Glutamatergic neuron (in vitro differentiated cells): ENCODE results near the gene C19orf73. TPM values are rescaled to one million over a fixed set of nuclear protein-coding genes. Genes with fewer than 3 reads are reported as not detected.
"Not testable (repeated sequence)": the region's sequence is repeated elsewhere in the genome, so short reads cannot be mapped to it uniquely, and the experiment has no call there.

ENCODE experiments used
- DNase-seq: peaks from one replicate; pipeline ENCODE4 v3.0.0; 2022
- H3K27ac Mint-ChIP-seq: one replicate; pipeline ENCODE4 v1.8.0; 2020; ENCODE audit warnings: mild to moderate bottlenecking, mixed read lengths, inconsistent platforms; ENCODE audit not compliant: unreplicated experiment
- H3K27me3 Mint-ChIP-seq: one replicate; pipeline ENCODE4 v1.8.0; 2020; ENCODE audit warnings: mild to moderate bottlenecking, moderate library complexity, mixed read lengths, inconsistent platforms; ENCODE audit not compliant: unreplicated experiment
- H3K36me3 Mint-ChIP-seq: one replicate; pipeline ENCODE4 v1.8.0; 2020; ENCODE audit warnings: mild to moderate bottlenecking, mixed read lengths, inconsistent platforms; ENCODE audit not compliant: unreplicated experiment
- H3K4me1 Mint-ChIP-seq: one replicate; pipeline ENCODE4 v1.8.0; 2020; ENCODE audit warnings: mild to moderate bottlenecking, low read depth, mixed read lengths, inconsistent platforms; ENCODE audit not compliant: unreplicated experiment
- H3K4me3 Mint-ChIP-seq: one replicate; pipeline ENCODE4 v1.8.0; 2020; ENCODE audit warnings: mild to moderate bottlenecking, mixed read lengths, inconsistent platforms; ENCODE audit not compliant: unreplicated experiment
- H3K9me3 Mint-ChIP-seq: one replicate; pipeline ENCODE4 v1.8.0; 2020; ENCODE audit warnings: mild to moderate bottlenecking, moderate library complexity, mixed read lengths, inconsistent platforms; ENCODE audit not compliant: unreplicated experiment
- total RNA-seq: library from RNA; stranded (reverse); fragmentation: NEBNext Ultra II Directional; extraction: Animal tissue kit (Norgen Biotek cat#: 25700); gene quantifications from one replicate; pipeline ENCODE4 v1.2.1, GENCODE V29; 2021; ENCODE audit not compliant: unreplicated experiment
- TF ChIP-seq, protein P1 (sequence below): fragments of 200-600 bp; sonication (generic); IDR thresholded peaks from one replicate; pipeline ENCODE4 v1.5.0; 2021; ENCODE audit not compliant: partially characterized antibody, unreplicated experiment

C19orf73 gene
- total RNA-seq, 1 donor from 2014 or later: 3.2 TPM

- DNase-seq: no peak
- H3K27me3 Mint-ChIP-seq: peaks cover 10% of the 10 kb centered on the region
- H3K27ac Mint-ChIP-seq: peak overlapping the region; percentile 89
- peak overlapping the region; percentile 99 for H3K4me3 Mint-ChIP-seq
- peaks cover 9% of the 10 kb centered on the region for H3K4me1 Mint-ChIP-seq
- TF ChIP-seq, protein P1, sequence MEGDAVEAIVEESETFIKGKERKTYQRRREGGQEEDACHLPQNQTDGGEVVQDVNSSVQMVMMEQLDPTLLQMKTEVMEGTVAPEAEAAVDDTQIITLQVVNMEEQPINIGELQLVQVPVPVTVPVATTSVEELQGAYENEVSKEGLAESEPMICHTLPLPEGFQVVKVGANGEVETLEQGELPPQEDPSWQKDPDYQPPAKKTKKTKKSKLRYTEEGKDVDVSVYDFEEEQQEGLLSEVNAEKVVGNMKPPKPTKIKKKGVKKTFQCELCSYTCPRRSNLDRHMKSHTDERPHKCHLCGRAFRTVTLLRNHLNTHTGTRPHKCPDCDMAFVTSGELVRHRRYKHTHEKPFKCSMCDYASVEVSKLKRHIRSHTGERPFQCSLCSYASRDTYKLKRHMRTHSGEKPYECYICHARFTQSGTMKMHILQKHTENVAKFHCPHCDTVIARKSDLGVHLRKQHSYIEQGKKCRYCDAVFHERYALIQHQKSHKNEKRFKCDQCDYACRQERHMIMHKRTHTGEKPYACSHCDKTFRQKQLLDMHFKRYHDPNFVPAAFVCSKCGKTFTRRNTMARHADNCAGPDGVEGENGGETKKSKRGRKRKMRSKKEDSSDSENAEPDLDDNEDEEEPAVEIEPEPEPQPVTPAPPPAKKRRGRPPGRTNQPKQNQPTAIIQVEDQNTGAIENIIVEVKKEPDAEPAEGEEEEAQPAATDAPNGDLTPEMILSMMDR: no peak
- H3K9me3 Mint-ChIP-seq: peaks cover 17% of the 10 kb centered on the region
- no peaks in the 10 kb centered on the region for H3K36me3 Mint-ChIP-seq
Observed at GRCh38 chr19:49084206-49085019, 34.5 kb downstream of the C19orf73 start.

DNA sequence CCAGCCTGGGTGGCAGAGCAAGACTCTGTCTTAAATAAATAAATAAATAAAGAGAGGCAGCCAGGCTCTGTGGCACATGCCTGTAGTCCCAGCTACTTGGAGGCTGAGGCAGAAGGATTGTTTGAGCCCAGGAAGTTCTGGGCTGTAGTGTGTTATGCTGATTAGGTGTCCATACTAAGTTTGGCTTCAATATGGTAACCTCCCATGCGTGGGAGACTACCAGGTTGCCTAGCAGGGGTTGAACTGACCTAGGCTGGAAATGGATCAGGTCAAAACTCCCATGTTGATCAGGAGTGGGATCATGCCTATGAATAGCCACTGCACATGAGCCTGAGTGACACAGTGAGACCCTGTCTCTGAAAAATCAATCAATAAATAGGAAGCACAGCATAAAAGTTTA is 37.7 kb downstream of the C19orf73 start:
- peaks cover 4% of the 10 kb centered on the region for H3K4me1 Mint-ChIP-seq
- no peaks in the 10 kb centered on the region for H3K36me3 Mint-ChIP-seq
- no peak overlapping the region for H3K4me3 Mint-ChIP-seq
- TF ChIP-seq, protein P1: no peak
- no peak overlapping the region for H3K27ac Mint-ChIP-seq
- H3K9me3 Mint-ChIP-seq: peaks cover 13% of the 10 kb centered on the region
- H3K27me3 Mint-ChIP-seq: peaks cover 10% of the 10 kb centered on the region
- DNase-seq: no peak

DNA sequence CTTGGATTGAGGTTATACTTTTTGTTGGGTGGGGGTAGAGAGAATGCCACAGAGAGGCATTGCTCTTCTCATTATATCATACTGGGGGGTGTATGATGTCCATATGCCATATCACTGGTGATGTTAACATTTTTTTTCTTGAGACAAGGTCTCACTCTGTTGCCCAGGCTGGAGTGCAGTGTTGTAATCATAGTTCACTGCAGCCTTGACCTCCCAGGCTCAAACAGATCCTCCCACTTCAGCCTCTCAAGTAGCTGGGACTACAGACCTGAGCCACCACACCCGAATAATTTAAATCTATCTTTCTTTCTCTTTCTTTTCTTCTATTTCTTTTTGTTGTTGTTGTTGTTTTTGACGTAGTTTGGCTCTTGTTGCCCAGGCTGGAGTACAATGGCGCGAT is 38.6 kb downstream of the C19orf73 start:
- H3K9me3 Mint-ChIP-seq: peaks cover 8% of the 10 kb centered on the region
- H3K27me3 Mint-ChIP-seq: peaks cover 9% of the 10 kb centered on the region
- DNase-seq: no peak
- H3K4me3 Mint-ChIP-seq: no peak overlapping the region
- TF ChIP-seq, protein P1: no peak
- H3K27ac Mint-ChIP-seq: no peak overlapping the region
- peaks cover 4% of the 10 kb centered on the region for H3K4me1 Mint-ChIP-seq
- H3K36me3 Mint-ChIP-seq: no peaks in the 10 kb centered on the region

GRCh38 chr19:49074869-49075268 is 44.1 kb downstream of the C19orf73 start:
- Mint-ChIP-seq H3K36me3 (peaks cover 17% of the 10 kb centered on the region), H3K27me3 (peaks cover 20% of the 10 kb centered on the region)
- not testable (repeated sequence) for H3K4me3 Mint-ChIP-seq, H3K27ac Mint-ChIP-seq, H3K9me3 Mint-ChIP-seq, H3K4me1 Mint-ChIP-seq
- DNase-seq: peak; percentile 70
- TF ChIP-seq, protein P1: peak; percentile 74
